ENCODE results near the gene TMED5. TPM values are rescaled to one million over a fixed set of nuclear protein-coding genes. Genes with fewer than 3 reads are reported as not detected.

The TMED5 gene
- polyA plus RNA-seq, 1 experiment, result 76.1 TPM

- no peak overlapping the region for H3K4me3 ChIP-seq (ENCODE audit: low read depth, low read length)
- no peak for TF ChIP-seq CTCF (IDR thresholded peaks at IDR 0.05; ENCODE audit: low read depth, low read length)
- no peaks in the 10 kb centered on the region for H3K27me3 ChIP-seq (ENCODE audit: control insufficient read depth, insufficient read depth, low read length)
- H3K9me3 ChIP-seq (ENCODE audit: control insufficient read depth, insufficient read depth, low read length), result no peaks in the 10 kb centered on the region
- ChIA-PET CTCF (interaction anchor here (0.6 to 1.0 kb wide), 2 partner anchors 16 to 89 kb away, joined by 3 read pairs; no protein-coding TSS in a partner anchor), POLR2A (no interaction called here)
- H3K27ac ChIP-seq (ENCODE audit: low read depth, low read length), result no peak overlapping the region
- DNase-seq (ENCODE audit: low read depth, low spot score), result no peak
Observed at GRCh38 chr1:93215322-93215721, 35.1 kb upstream of the TMED5 start.

- no peak overlapping the region for H3K4me3 ChIP-seq (ENCODE audit: low read depth, low read length)
- ChIA-PET POLR2A (no interaction called here), CTCF (interaction anchor here (1.3 kb wide), 1 partner anchor 97 kb away, joined by 4 read pairs; no protein-coding TSS in a partner anchor)
- no peaks in the 10 kb centered on the region for H3K9me3 ChIP-seq (ENCODE audit: control insufficient read depth, insufficient read depth, low read length)
- H3K27me3 ChIP-seq (ENCODE audit: control insufficient read depth, insufficient read depth, low read length), result no peaks in the 10 kb centered on the region
- DNase-seq (ENCODE audit: low read depth, low spot score), result no peak
- no peak overlapping the region for H3K27ac ChIP-seq (ENCODE audit: low read depth, low read length)
- TF ChIP-seq CTCF (IDR thresholded peaks at IDR 0.05; ENCODE audit: low read depth, low read length), result no peak
Observed at GRCh38 chr1:93207211-93207610, 27.0 kb upstream of the TMED5 start.

- CTCF ChIA-PET, result interaction anchor here (1.3 kb wide), 1 partner anchor 98 kb away, joined by 4 read pairs; no protein-coding TSS in a partner anchor
- H3K4me3 ChIP-seq (ENCODE audit: low read depth, low read length), result no peak overlapping the region
- POLR2A ChIA-PET, result no interaction called here
- no peak for DNase-seq (ENCODE audit: low read depth, low spot score)
- H3K27ac ChIP-seq (ENCODE audit: low read depth, low read length), result no peak overlapping the region
- H3K27me3 ChIP-seq (ENCODE audit: control insufficient read depth, insufficient read depth, low read length), result no peaks in the 10 kb centered on the region
- H3K9me3 ChIP-seq (ENCODE audit: control insufficient read depth, insufficient read depth, low read length), result no peaks in the 10 kb centered on the region
- no peak for TF ChIP-seq CTCF (IDR thresholded peaks at IDR 0.05; ENCODE audit: low read depth, low read length)
Observed at GRCh38 chr1:93206567-93206954, 26.3 kb upstream of the TMED5 start.

GRCh38 chr1:93205892-93206566 is 25.8 kb upstream of the TMED5 start:
- TF ChIP-seq CTCF (IDR thresholded peaks at IDR 0.05; ENCODE audit: low read depth, low read length), result no peak
- no peak for DNase-seq (ENCODE audit: low read depth, low spot score)
- Histone ChIP-seq H3K27me3 (ENCODE audit: control insufficient read depth, insufficient read depth, low read length) (no peaks in the 10 kb centered on the region), H3K4me3 (ENCODE audit: low read depth, low read length) (no peak overlapping the region), H3K9me3 (ENCODE audit: control insufficient read depth, insufficient read depth, low read length) (no peaks in the 10 kb centered on the region), H3K27ac (ENCODE audit: low read depth, low read length) (no peak overlapping the region)
- ChIA-PET CTCF (no interaction called here), POLR2A (no interaction called here)

- ChIA-PET POLR2A (no interaction called here), CTCF (no interaction called here)
- DNase-seq (ENCODE audit: low read depth, low spot score), result no peak
- Histone ChIP-seq H3K27ac (ENCODE audit: low read depth, low read length) (no peak overlapping the region), H3K27me3 (ENCODE audit: control insufficient read depth, insufficient read depth, low read length) (no peaks in the 10 kb centered on the region), H3K4me3 (ENCODE audit: low read depth, low read length) (no peak overlapping the region), H3K9me3 (ENCODE audit: control insufficient read depth, insufficient read depth, low read length) (no peaks in the 10 kb centered on the region)
- TF ChIP-seq CTCF (IDR thresholded peaks at IDR 0.05; ENCODE audit: low read depth, low read length), result no peak
Observed at GRCh38 chr1:93200714-93201113, 20.5 kb upstream of the TMED5 start.

All from AG04450 (cell line).